ENCODE results near the gene CLASP1. TPM values are rescaled to one million over a fixed set of nuclear protein-coding genes. Genes with fewer than 3 reads are reported as not detected.

Gene CLASP1
- total and polyA plus RNA-seq, 2 experiments from 2014 or later: 16.6 to 56.3 TPM

- no peak overlapping the region for H3K4me2 ChIP-seq
- H3K4me1 Mint-ChIP-seq: no peaks in the 10 kb centered on the region
- H3K9me3 Mint-ChIP-seq: no peaks in the 10 kb centered on the region
- peaks cover 18% of the 10 kb centered on the region; the same call in 1 of the 2 replicates for H3K36me3 ChIP-seq (ENCODE audit: insufficient read depth)
- no peaks in the 10 kb centered on the region for H3F3A ChIP-seq (replicated peaks; ENCODE audit: low read depth)
- H3K27me3 ChIP-seq (ENCODE audit: insufficient read depth): no peaks in the 10 kb centered on the region
- no peaks in the 10 kb centered on the region for H3K4me1 ChIP-seq (ENCODE audit: insufficient read depth)
- no peaks in the 10 kb centered on the region for H4K20me1 ChIP-seq (replicated peaks; ENCODE audit: insufficient read depth)
- peaks cover 29% of the 10 kb centered on the region for H3K36me3 Mint-ChIP-seq (ENCODE audit: low read depth)
- no peak overlapping the region; the same call in 1 of the 2 replicates for H3K27ac Mint-ChIP-seq
- no peaks in the 10 kb centered on the region for H3K9me2 ChIP-seq (ENCODE audit: insufficient read depth)
- H3K27me3 Mint-ChIP-seq (ENCODE audit: insufficient read depth, low read depth, poor library complexity): no peaks in the 10 kb centered on the region
- DNase-seq (ENCODE audit: low spot score): peak; percentile 44
- no peak overlapping the region for H3K4me3 ChIP-seq
- ATAC-seq: peak; percentile 81
- no peaks in the 10 kb centered on the region for H3K79me2 ChIP-seq (replicated peaks; ENCODE audit: insufficient read depth)
- no peak overlapping the region for H3K27ac ChIP-seq (ENCODE audit: low read depth)
- H2AFZ ChIP-seq: no peak overlapping the region
- H3K4me3 Mint-ChIP-seq: no peak overlapping the region
- TF ChIP-seq, protein P1, sequence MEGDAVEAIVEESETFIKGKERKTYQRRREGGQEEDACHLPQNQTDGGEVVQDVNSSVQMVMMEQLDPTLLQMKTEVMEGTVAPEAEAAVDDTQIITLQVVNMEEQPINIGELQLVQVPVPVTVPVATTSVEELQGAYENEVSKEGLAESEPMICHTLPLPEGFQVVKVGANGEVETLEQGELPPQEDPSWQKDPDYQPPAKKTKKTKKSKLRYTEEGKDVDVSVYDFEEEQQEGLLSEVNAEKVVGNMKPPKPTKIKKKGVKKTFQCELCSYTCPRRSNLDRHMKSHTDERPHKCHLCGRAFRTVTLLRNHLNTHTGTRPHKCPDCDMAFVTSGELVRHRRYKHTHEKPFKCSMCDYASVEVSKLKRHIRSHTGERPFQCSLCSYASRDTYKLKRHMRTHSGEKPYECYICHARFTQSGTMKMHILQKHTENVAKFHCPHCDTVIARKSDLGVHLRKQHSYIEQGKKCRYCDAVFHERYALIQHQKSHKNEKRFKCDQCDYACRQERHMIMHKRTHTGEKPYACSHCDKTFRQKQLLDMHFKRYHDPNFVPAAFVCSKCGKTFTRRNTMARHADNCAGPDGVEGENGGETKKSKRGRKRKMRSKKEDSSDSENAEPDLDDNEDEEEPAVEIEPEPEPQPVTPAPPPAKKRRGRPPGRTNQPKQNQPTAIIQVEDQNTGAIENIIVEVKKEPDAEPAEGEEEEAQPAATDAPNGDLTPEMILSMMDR (conservative IDR thresholded peaks at IDR 0.05; ENCODE audit: low read depth in 2 of 2): peak; percentile 36 to 42; a peak in 3 of 4 replicates
- TF ChIP-seq JUNB (IDR thresholded peaks at IDR 0.05; ENCODE audit: unreplicated experiment): no peak
Measured at GRCh38 chr2:121382744-121383143, 266.5 kb downstream of the CLASP1 start.

DNA sequence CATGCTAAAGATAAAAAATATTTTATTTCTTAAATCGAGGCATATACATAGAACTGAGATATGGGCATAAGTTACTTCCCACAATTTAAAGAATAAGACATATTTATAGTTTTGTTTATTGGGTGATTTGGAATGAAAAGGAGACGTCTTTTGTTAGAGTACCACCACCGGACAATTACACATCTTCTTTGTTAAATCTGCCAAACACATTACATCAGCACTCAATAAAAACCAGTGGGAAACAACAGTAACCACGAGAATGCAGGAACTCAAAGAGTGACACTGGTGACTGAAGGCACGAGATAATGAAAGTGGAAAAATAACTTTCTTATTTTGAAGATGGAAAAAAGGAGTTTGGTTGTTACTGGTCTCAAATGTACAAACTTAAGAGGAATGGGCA is 271.6 kb downstream of the CLASP1 start:
- Mint-ChIP-seq H3K27ac (no peak overlapping the region), H3K27me3 (ENCODE audit: insufficient read depth, low read depth, poor library complexity) (peaks cover 5% of the 10 kb centered on the region), H3K4me1 (no peaks in the 10 kb centered on the region), H3K36me3 (ENCODE audit: low read depth) (peaks cover 50% of the 10 kb centered on the region), H3K9me3 (no peaks in the 10 kb centered on the region; the same call in 2 of the 3 replicates), H3K4me3 (no peak overlapping the region)
- H3F3A ChIP-seq (replicated peaks; ENCODE audit: low read depth): no peaks in the 10 kb centered on the region
- no peak overlapping the region for H3K4me2 ChIP-seq
- no peak overlapping the region for H3K27ac ChIP-seq (ENCODE audit: low read depth)
- H3K4me3 ChIP-seq: no peak overlapping the region
- no peaks in the 10 kb centered on the region for H3K79me2 ChIP-seq (replicated peaks; ENCODE audit: insufficient read depth)
- no peak for DNase-seq (ENCODE audit: low spot score)
- no peaks in the 10 kb centered on the region for H4K20me1 ChIP-seq (replicated peaks; ENCODE audit: insufficient read depth)
- no peaks in the 10 kb centered on the region for H3K9me2 ChIP-seq (ENCODE audit: insufficient read depth)
- ATAC-seq: no peak
- no peaks in the 10 kb centered on the region for H3K4me1 ChIP-seq (ENCODE audit: insufficient read depth)
- H3K36me3 ChIP-seq (ENCODE audit: insufficient read depth): peaks cover 18% of the 10 kb centered on the region
- H3K27me3 ChIP-seq (ENCODE audit: insufficient read depth): no peaks in the 10 kb centered on the region
- H2AFZ ChIP-seq: no peak overlapping the region
- TF ChIP-seq NANOG (IDR thresholded peaks at IDR 0.05; ENCODE audit: borderline replicate concordance) (no peak), ETS1 (IDR thresholded peaks at IDR 0.05) (no peak), JUNB (IDR thresholded peaks at IDR 0.05; ENCODE audit: unreplicated experiment) (no peak), REST (IDR thresholded peaks at IDR 0.05; ENCODE audit: unreplicated experiment) (no peak), CREB1 (CRISPR knock-in tag; IDR thresholded peaks at IDR 0.05; ENCODE audit: low read depth) (no peak), STAT1 (IDR thresholded peaks at IDR 0.05; ENCODE audit: unreplicated experiment) (no peak), ZNF114 (CRISPR knock-in tag; IDR thresholded peaks at IDR 0.05) (no peak), POLR2AphosphoS5 (IDR thresholded peaks at IDR 0.05; ENCODE audit: low read depth) (no peak), EZH2 (IDR thresholded peaks at IDR 0.05; ENCODE audit: low read depth, unreplicated experiment) (no peak), EZH2phosphoT487 (IDR thresholded peaks at IDR 0.05; ENCODE audit: unreplicated experiment) (no peak), ZNF331 (CRISPR knock-in tag; IDR thresholded peaks at IDR 0.05; ENCODE audit: low read depth) (no peak)
- TF ChIP-seq, protein P1 (conservative IDR thresholded peaks at IDR 0.05; ENCODE audit: low read depth in 2 of 2): no peak
